Fibroblast of lung (primary cell): ENCODE results near the gene PSMC3. TPM values are rescaled to one million over a fixed set of nuclear protein-coding genes. Genes with fewer than 3 reads are reported as not detected.

Experiments used
- DNase-seq, 2 donors: peaks; one replicate each; pipeline versions ENCODE4 v3.0.0 to v3.0.0-alpha.2; 2010; ENCODE audit warnings: low read depth in 2 of 2
- H2AFZ ChIP-seq: 2 replicates; pipeline ENCODE4 v1.5.1; 2012; ENCODE audit warnings: low read length, control low read depth, inconsistent platforms
- H3K27ac ChIP-seq: 2 replicates; pipeline ENCODE4 v1.5.1; 2011; ENCODE audit warnings: low read length, control low read depth; ENCODE audit not compliant: insufficient read depth
- H3K27me3 ChIP-seq: 2 replicates; pipeline ENCODE4 v1.5.1; 2011; ENCODE audit warnings: mild to moderate bottlenecking, low read length; ENCODE audit not compliant: control insufficient read depth, insufficient read depth
- H3K36me3 ChIP-seq: 2 replicates; pipeline ENCODE4 v1.5.1; 2011; ENCODE audit warnings: low read length; ENCODE audit not compliant: control insufficient read depth, insufficient read depth
- H3K4me1 ChIP-seq: 2 replicates; pipeline ENCODE4 v1.5.1; 2011; ENCODE audit warnings: low read length; ENCODE audit not compliant: control insufficient read depth, insufficient read depth; ENCODE audit errors: extremely low read depth
- H3K4me2 ChIP-seq: 2 replicates; pipeline ENCODE4 v1.5.1; 2011; ENCODE audit warnings: low read length, control low read depth; ENCODE audit not compliant: insufficient read depth; ENCODE audit errors: extremely low read depth
- H3K4me3 ChIP-seq, 4 experiments: fragments of 200-600 bp in 1 of 4; sonication (generic) in 1 of 4; replicated peaks in 1 of 4; 2 replicates each; pipeline ENCODE4 v1.5.1; 2011 to 2016; ENCODE audit warnings: low read length in 4 of 4, low read depth in 3 of 4, mild to moderate bottlenecking in 3 of 4, control low read depth in 2 of 4, inconsistent platforms in 1 of 4, mixed read lengths in 1 of 4; ENCODE audit not compliant: insufficient read depth in 1 of 4; ENCODE audit errors: control extremely low read depth in 1 of 4
- H3K79me2 ChIP-seq: 2 replicates; pipeline ENCODE4 v1.5.1; 2012; ENCODE audit warnings: mild to moderate bottlenecking, low read length, inconsistent platforms; ENCODE audit not compliant: control insufficient read depth, insufficient read depth
- H3K9ac ChIP-seq: 2 replicates; pipeline ENCODE4 v1.5.1; 2011; ENCODE audit warnings: mild to moderate bottlenecking, low read length, control low read depth; ENCODE audit not compliant: insufficient read depth
- H3K9me3 ChIP-seq: 2 replicates; pipeline ENCODE4 v1.5.1; 2012; ENCODE audit warnings: low read depth, low read length; ENCODE audit not compliant: control insufficient read depth, insufficient read depth
- H4K20me1 ChIP-seq: 2 replicates; pipeline ENCODE4 v1.5.1; 2011; ENCODE audit warnings: low read length; ENCODE audit not compliant: control insufficient read depth, insufficient read depth; ENCODE audit errors: extremely low read depth
- CTCF ChIP-seq, 2 donors: IDR thresholded peaks in 1 of 2; conservative IDR thresholded peaks in 1 of 2; 1 replicate in 1 of 2; 2 replicates in 1 of 2; pipeline ENCODE4 v1.5.1; 2011 to 2012; ENCODE audit warnings: low read length in 2 of 2, control low read depth in 1 of 2, inconsistent platforms in 1 of 2, low read depth in 1 of 2, mild to moderate bottlenecking in 1 of 2
- EZH2 ChIP-seq: IDR thresholded peaks from 2 replicates; pipeline ENCODE4 v1.5.1; 2012; ENCODE audit warnings: low read length, control low read depth, mild to moderate bottlenecking; ENCODE audit errors: missing control alignments
- polyA plus RNA-seq, 2 donors: library from polyadenylated mRNA; depleted of rRNA in 1 of 2; stranded (reverse) in 1 of 2; unstranded in 1 of 2; fragments of >200 nt; gene quantifications; 2 replicates each; pipeline ENCODE4 v1.2.1, GENCODE V29; 2011 to 2012; ENCODE audit warnings: missing spikeins in 1 of 2
- total RNA-seq: library from RNA; depleted of rRNA; stranded (reverse); fragments of >200 nt; gene quantifications from 2 replicates; pipeline ENCODE4 v1.2.1, GENCODE V29; 2014

The PSMC3 gene
- total and polyA plus RNA-seq, 2 donors (not counting 1 experiment from before 2014, with no cell fraction given): 107 to 294 TPM

- H3K27me3 ChIP-seq: no peaks in the 10 kb centered on the region
- H3K4me3 ChIP-seq: no peak overlapping the region
- no peak overlapping the region for H3K27ac ChIP-seq
- H3K9me3 ChIP-seq: no peaks in the 10 kb centered on the region
- no peaks in the 10 kb centered on the region for H4K20me1 ChIP-seq
- H3K4me2 ChIP-seq: no peak overlapping the region
- H3K4me1 ChIP-seq: no peaks in the 10 kb centered on the region
- TF ChIP-seq CTCF (conservative IDR thresholded peaks at IDR 0.05 in 1 of 2, IDR thresholded peaks at IDR 0.05 in 1 of 2; ENCODE audit: low read depth in 1 of 2, low read length in 2 of 2) (no peak), EZH2 (no peak)
- no peak for DNase-seq
- no peak overlapping the region for H3K9ac ChIP-seq
- no peak overlapping the region for H2AFZ ChIP-seq
- no peaks in the 10 kb centered on the region for H3K79me2 ChIP-seq
- H3K36me3 ChIP-seq: no peaks in the 10 kb centered on the region
These were observed 43.2 kb downstream of the PSMC3 start for GRCh38 chr11:47383071-47383470.

- H3K4me2 ChIP-seq: no peak overlapping the region
These were observed 46.2 kb downstream of the PSMC3 start for GRCh38 chr11:47380078-47380477.

GRCh38 chr11:47379317-47379716 is 46.9 kb downstream of the PSMC3 start:
- no peak for TF ChIP-seq EZH2
- no peak for TF ChIP-seq CTCF (conservative IDR thresholded peaks at IDR 0.05 in 1 of 2, IDR thresholded peaks at IDR 0.05 in 1 of 2; ENCODE audit: low read depth in 1 of 2, low read length in 2 of 2)
- H3K4me1 ChIP-seq: no peaks in the 10 kb centered on the region

More at GRCh38 chr11:47380078-47380477, 46.2 kb downstream of the PSMC3 start:
- no peaks in the 10 kb centered on the region for H3K9me3 ChIP-seq
- no peak overlapping the region for H3K4me3 ChIP-seq
- H4K20me1 ChIP-seq: no peaks in the 10 kb centered on the region
- H3K27ac ChIP-seq: no peak overlapping the region
- no peaks in the 10 kb centered on the region for H3K4me1 ChIP-seq
- no peak for DNase-seq
- TF ChIP-seq CTCF (conservative IDR thresholded peaks at IDR 0.05 in 1 of 2, IDR thresholded peaks at IDR 0.05 in 1 of 2; ENCODE audit: low read depth in 1 of 2, low read length in 2 of 2) (no peak), EZH2 (no peak)
- no peak overlapping the region for H2AFZ ChIP-seq
- no peak overlapping the region for H3K9ac ChIP-seq
- no peaks in the 10 kb centered on the region for H3K79me2 ChIP-seq
- H3K27me3 ChIP-seq: no peaks in the 10 kb centered on the region
- H3K36me3 ChIP-seq: no peaks in the 10 kb centered on the region

More at GRCh38 chr11:47379317-47379716, 46.9 kb downstream of the PSMC3 start:
- H3K27ac ChIP-seq: no peak overlapping the region
- H2AFZ ChIP-seq: no peak overlapping the region
- no peak for DNase-seq
- H3K9ac ChIP-seq: no peak overlapping the region
- H3K27me3 ChIP-seq: no peaks in the 10 kb centered on the region
- no peak overlapping the region for H3K4me2 ChIP-seq
- H3K79me2 ChIP-seq: no peaks in the 10 kb centered on the region
- no peaks in the 10 kb centered on the region for H3K9me3 ChIP-seq
- no peak overlapping the region for H3K4me3 ChIP-seq
- no peaks in the 10 kb centered on the region for H4K20me1 ChIP-seq
- H3K36me3 ChIP-seq: no peaks in the 10 kb centered on the region
